Putamen (tissue), 1 donor: ENCODE data around the gene RASGEF1B.
"Not testable (repeated sequence)": the region's sequence is repeated elsewhere in the genome, so short reads cannot be mapped to it uniquely, and the experiment has no call there.

Experiments used
- DNase-seq: peaks from one replicate; pipeline ENCODE4 v3.0.0-alpha.2; 2016; ENCODE audit warnings: low spot score

Gene RASGEF1B

DNA sequence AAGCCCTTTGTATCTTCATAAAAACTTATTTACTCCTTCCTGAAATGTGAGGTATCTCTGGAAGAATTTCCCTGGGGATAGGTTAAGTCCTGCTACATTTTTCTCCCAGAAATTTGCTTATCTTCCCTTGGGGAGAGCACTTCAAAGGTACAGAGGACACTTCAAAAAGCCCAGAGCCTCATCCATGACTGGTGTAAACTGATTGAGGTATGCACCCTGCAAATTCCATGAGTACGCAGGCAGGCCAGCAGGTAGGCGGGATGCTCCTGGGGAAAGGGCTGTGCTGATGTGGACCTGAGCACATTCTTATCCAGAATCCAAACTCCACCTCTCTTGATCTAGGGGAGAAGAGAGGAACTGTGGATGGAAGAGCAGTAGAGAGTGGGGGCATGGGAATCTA, 26.3 kb upstream of the RASGEF1B start:
- DNase-seq, result no peak

DNA sequence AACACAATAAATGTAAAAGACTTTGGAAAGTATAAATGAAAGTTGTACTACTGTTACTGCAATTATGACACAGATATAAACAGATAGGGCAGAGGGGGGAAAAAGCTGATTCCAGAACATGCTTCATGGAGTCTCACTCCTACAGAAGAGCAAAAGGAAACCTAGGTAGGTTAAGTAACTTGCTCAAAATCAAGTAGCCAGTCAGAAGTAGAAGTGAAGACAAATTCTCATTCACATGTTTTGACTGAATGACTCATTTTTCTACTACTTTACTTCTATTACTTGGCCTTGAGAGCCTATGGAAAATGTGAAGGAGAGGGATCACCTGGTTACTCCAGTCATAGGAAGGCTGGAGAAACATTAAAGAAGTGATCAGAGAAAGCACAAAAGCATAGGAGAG, 23.6 kb upstream of the RASGEF1B start:
- no peak for DNase-seq

DNA sequence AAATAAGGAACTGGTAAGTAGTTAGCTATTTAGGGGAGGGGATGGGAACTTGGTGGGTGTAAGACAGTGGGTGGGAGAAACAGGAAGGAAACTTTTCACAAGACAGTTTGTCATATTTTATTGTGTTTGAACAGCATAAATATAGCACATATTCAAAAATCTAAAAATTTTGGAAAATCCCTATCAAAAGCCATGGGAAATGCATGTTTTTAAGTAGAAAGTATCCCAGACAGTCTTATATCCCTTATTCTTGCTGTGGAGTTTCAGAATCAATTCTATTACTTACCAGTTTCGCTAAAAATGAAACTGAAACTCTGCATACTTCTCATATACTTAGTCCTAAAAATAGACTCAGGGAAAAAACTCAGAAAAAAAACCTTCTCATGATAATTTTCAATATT, 22.3 kb upstream of the RASGEF1B start:
- no peak for DNase-seq

DNA sequence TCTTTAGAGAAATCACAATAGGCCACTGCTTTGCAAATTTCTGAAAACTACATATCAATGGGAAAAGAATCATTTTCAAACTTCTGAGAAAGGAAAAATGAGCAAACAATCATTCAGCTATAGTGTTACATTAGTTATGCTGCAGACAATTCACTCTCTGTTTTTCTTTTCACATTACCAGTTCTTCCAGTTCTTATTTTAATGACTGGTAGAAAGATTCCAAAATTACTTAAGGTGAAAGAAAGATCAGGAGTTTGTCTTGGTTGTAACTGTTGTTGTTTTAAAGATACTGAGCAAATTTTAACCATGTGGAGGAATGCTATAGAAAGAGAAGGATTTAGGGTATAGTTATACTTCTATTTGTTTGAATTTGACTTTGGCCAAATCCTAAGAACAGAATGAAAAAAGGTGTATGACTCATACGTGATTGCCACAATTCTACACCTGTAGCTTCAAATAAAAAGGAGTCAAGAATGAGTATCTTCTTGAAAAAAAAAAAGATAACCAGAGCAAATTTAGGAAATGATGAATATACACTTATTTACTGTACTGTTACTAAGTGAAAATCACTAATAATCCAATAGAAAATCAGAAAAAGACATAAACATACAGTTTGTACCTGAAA, 21.0 kb upstream of the RASGEF1B start:
- DNase-seq, result no peak

DNA sequence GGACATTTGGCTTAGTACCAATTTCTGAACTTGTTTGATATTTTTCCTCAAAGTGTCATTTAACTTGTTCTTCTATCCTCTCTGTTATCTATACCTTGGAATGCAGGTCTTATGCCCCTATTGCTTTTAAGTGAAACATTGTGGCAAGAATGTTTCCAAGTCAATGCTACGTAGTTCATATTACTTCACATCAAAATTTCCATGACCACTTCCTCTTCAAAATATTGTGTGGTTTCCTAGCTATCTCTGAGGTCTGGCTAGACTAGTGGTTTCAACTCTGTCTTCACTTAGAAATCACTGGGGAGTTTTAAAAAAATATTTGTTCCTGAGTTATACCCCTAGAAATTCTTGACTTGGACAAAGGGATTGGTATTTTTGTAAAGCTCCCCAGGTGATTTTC, 20.2 kb upstream of the RASGEF1B start:
- no peak for DNase-seq

DNA sequence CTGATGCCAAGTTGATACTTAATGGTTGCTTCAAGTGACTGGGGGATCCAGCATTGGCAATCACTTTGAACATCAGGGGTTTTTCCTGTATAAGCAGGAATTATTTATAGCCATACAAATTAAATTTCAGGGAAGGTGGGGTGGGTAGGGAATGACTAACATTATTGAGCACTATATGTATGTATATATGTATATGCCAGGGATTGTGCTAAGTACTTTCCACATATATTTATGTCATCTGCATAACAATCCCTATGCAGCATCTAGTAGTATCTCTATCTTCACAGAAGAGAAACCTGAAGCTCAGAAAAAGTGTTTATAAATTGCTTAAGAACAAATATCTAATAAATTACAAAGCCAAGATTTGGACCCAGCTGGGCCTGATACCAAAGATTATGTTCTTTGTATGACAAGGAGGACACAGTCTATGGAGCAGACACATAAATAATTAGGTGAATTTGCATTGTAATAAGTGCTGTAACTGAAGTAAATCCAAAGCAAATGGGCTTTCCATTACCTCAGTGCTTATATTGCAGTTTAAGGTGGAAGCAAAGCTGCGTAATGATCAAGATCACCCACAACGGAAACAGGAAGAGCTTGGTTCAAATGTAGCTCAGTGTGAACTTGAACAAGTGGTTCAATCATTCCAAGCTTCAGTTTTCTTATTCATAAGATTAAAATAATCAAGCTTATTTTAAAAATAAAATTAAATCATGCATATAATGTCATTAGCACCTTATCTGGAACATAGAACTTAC, 18.9 kb upstream of the RASGEF1B start:
- DNase-seq, result no peak

DNA sequence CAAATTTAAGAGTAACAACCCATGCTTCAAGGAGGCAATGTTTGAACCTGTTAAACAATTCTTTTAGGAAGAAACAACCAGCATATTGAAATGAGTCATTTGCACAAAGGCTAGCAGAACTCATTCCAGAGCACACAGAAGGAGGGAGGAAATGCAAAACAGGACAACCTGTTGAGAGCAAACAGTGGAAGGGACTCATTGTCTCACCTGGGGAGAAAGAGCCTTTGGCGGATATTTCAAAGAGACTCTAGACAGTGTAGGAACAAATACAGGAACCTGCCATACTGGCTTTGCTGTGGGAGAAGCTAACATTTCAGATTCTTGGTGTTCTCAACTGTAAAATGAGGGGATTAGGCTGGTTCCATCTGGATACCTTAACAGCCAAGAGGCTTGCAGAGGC, 14.8 kb upstream of the RASGEF1B start:
- DNase-seq, result no peak

DNA sequence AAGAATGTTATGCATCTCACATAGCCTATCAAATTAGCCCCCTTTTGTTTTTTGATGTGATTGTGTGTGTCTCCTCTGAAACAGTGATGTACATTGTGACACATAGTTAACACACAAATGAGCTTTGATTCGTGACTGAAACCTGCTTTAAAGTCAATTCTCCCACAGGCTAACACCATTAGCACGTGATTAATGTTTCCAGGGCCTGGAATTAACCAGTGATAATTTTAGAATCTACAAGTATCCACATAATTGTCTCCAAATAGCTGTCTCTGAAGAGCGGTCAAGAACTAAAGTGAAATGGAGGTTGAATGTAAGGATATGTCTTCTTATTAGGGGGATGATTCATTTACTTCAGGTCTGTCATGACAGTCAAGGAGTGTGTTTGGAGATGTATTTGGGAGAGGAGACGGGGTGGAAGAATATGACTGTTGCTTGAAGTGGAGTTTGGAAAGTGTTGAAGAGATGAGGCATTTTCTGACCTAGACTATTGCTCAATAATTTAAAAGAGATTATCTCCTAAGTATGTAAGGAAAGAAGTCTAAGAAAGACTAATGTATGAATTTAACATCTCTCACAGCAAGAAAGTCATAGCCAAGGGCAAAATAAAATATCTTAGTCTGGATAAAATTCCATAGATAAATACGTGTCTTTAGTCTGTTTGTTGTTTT, 13.7 kb upstream of the RASGEF1B start:
- DNase-seq, result no peak

DNA sequence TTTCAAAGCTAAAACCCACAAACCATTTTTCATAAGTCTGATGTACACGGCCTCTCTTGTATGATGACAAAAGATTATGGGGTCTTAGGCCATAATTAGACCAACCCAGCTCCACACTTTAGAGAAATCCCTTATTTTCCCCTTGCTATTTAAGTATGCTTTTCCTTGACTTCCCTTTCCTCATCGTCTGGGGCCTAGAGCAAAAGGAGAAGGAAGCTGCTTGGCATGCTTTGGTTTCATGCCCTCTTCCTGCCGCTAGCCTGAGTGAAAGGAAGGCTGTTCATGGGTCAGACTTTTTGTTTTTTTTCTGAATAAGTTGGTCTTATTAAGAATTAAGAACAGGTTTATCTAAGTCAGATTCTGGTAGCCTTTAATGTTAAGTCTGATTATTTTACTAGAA, 10.6 kb upstream of the RASGEF1B start:
- DNase-seq, result no peak

DNA sequence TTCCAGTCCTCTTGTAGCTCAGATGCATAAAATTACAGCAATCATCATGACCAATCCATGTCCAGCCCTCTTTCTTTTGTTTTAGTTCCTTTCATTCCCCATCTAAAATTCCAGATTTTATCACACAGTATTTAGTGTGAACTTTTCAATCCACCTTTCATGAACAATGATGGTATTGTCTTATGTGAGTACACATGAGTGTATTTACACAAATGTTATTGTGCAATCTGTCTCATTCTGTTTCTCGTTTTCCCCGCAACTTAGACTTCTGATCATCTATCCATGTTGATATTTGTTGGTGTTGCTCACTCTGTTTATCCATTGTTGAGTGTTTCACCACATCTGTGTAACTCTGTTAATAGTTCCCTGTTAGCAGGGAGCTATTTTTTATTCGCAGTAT, 9.4 kb upstream of the RASGEF1B start:
- DNase-seq, result no peak

DNA sequence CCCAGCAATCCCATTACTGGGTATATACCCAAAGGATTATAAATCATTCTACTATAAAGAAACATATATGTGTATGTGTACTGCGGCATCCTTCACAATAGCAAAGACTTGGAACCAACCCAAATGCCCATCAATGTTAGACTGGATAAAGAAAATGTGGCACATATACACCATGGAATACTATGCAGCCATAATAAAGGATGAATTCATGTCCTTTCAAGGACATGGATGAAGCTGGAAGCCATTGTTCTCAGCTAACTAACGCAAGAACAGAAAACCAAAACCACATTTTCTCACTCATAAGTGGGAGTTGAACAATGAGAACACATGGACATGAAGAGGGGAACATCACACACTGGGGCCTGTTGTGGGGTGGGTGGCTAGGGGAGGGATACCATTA, 7.9 kb upstream of the RASGEF1B start:
- DNase-seq, result not testable (repeated sequence)

DNA sequence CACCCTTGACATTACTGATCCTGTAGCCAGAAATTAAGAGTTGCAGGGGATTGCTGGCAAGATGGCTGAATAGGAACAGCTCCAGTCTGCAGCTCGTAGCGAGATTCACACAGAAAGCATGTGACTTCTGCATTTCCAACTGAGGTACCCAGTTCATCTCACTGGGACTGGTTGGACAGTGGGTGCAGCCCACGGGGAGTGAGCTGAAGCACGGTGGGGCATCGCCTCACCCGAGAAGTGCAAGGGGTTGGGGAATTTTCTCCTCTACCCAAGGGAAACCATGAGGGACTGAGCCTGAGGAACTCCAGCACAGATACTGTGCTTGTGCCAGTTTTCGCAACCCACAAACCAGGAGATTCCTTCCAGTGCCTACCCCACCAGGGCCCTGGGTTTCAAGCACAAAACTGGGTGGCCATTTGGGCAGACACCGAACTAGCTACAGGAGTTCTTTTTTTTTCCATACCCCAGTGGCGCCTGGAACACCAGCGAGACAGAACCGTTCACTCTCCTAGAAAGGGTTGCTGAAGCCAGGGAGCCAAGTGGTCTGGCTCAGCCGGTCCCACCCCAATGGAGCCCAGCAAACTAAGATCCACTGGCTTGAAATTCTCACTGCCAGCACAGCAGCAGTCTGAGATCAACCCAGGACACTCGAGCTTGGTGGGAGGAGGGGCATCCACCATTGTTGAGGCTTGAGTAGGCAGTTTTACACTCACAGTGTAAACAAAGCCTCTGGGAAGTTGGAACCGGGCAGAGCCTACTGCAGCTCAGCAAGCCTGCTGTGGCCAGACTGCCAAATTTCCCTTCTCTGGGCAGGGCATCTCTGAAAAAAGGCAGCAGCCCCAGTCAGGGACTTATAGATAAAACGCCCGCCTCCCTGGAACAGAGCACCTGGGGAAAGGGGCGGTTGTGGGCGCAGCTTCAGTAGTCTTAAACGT, 1.9 kb upstream of the RASGEF1B start:
- not testable (repeated sequence) for DNase-seq

DNA sequence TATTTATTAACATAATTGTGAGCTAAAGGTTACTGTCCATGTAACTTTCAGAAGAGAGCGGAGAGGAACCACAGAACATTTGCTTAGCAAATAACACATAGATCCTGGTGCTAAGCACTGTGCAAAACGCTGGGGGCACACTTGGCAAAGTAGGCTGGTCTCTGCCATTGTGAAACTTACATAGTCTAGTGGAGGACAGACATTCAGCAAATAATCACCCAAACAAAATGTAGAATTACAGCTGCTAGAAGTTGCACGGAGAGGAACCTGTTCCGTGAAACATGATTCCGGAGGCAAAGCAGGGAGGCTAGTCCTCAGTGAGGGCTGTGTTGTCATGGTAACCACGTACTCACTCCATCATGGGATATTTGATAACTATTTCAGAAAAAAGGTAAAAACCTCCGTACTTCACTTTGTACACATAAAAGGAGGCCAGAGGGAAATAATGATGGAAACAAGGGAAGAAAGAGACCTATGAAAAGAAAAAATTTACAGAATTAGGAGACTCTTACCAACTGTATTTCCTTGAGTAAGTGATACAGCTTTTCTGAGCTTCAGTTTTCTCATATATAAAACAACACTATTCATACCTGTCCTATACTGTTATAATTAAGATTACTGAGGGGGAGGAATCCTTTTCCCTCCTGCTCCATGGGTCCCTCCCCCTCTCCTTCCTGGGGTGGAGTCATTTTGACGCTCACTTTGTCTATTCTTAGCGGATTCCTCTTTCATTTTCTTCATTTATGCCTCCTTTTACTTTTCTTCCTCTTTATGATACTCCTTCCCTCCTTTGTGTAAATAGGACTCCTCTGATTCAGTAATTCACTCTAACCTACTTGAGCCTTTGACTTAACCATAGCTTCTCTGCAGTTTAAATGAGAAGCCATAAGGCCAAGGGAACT, 825 bp upstream of the RASGEF1B start:
- DNase-seq, result peak; percentile 72

DNA sequence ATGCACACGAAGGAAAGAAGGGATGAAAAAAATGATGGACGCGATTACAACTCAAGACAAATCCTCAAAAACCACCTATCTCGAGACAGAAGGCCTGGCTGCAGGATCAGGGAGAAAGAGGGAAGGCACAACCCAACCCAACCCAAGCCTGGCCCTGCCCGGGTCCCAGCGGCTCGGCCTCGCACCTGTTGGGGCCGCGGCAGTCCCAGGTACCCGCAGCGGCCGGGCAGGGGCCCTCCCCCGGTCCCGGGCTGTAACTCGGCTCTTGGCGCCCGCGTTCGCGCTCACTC, 464 bp downstream of the RASGEF1B start:
- no peak for DNase-seq

DNA sequence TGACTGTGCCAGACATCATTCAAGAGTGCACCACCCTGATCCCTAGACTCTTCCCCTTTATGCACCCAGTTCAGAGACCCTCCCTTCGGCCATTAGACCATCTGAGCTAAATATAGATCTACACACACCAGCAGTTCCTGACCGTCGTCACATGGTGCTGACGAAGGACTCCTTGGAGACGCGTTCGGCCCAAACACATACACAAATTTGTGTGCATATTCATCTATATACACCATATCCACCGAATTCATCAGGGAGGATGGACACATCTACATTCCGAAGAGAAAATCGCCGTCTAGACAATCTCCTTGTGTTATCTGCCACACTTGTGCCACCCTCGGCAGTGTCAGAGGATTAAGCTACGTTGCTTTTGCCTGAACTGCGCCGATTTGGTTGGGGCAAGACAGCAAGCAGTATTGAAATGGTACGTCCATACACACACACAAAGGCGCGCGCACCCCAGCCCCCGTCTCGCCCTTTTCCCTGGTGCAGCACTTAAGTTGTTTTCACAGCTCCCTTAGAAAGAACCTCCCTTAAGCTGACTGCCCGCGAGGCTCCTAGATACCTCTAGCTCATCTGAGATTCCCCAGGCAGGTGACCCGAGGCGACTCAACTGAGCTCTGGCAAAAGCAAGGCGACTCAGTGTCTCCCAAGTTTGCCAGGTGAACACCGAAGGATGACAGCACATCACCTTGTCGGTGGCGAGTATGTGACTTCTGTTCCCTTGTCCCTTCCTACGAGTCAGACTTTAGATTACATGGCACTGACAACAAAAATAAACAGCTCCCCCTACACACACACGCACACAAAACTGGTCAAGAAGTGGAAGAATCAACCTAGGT, 1.0 kb downstream of the RASGEF1B start:
- peak; percentile 67 for DNase-seq

DNA sequence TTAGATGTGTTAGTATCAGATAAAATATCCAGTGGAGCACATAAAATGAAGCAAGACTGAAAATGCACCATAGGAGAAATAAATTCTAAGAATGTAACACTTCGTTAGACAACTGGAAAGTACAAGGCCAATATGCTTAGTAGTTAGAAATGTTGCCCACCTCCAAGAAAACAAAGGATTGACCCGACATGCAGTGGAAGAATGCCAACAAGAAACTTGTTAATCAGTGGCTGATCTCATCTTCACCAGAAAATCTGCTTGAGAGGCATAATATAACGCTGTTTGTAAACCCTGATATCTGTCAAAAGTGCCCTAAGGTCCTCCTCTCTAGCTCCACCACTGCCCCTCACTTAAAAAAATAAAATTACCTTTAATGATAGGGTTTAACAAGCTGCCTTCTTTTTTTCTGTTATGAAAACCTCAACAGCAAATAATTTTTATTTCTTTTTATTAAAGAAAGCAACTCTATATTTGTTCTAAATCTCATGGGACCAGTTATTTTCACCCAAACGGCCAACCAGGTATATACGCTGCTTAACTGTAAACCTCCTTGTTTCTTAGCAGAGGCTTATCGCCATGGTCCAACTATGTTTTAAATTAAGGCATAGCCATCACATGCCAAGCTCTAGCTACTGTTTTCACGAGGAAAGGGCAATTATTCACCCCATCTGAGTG, 1.8 kb downstream of the RASGEF1B start:
- DNase-seq, result no peak

DNA sequence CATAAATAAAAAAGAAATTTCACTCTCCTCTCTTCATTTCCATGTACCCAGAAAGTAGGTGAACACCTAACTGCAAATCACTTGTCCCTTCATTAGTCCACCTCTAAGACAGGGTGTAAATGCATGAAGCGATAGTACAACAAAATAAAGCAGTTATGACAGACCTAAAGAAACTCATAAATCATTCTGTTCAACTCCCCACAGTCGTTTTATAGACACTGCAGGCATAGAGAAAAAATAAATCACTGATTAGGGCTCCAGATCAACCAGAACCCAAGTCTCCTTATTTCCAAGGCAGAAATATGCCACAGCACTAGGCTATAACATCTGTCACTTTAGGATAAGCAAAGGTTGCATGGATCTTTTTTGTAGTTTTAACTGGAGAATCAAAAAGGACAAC, 3.0 kb downstream of the RASGEF1B start:
- DNase-seq, result no peak

DNA sequence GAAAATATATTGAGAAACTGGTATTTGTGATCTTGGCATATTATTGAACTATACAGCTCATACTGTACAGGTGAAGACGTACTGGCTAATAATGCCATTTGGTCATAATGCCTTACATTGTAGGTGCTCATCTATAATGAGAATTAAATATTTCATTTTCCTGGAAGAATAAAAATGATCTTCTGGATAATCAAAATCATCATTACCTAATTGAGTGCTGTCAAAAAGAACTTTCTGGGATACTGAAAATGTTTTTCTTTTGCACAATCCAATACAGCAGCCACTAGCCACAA, 4.1 kb downstream of the RASGEF1B start:
- DNase-seq, result no peak

DNA sequence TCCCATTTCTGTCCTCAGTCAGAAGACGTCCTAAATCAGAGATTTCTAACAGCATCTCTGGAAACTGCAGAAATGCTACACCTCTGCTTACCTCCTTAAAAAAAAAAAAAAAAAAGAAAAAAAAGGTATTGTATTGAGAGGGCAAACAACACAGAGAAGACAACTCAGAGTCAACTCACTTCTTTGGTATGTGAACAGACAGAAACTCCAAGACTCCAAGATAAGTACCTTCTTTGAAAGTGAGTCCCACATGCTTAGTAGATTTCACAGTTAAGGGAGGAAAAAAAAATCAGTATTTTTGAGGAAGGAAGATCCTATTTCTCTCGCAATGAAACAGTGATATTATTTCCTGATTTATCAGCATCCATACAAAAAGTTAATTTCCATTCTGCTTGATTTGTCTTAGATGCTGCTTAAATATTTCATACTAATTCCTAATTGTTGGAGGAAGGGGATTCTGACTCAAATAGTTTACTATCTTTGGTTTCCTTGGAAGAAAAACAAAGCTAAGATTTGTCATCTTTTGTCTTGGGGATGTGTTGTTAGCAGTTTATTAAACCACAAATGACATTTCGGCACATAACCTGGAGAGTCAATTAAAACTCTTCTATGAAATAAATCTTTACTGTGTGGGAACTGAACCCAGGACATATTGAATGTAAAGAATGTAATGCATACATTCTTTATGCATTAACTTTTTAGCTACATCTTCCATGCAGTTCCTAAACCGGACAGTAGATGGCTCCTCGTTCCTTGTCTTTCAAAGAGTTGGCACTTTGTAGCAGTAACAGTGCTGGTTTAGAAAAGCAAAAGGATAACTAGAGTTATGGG, 4.7 kb downstream of the RASGEF1B start:
- DNase-seq, result peak; percentile 85
